SK-N-SH (cell line): ENCODE results near the gene FOXE3. TPM values are rescaled to one million over a fixed set of nuclear protein-coding genes. Genes with fewer than 3 reads are reported as not detected.

Experiments
- CTCF ChIA-PET: fragments of 300-600, 350-600 bp; formaldehyde crosslinking; extraction: SDS; loops from one replicate; lab custom pipeline; 2021; lab: Yijun Ruan, JAX
- POLR2A ChIA-PET: fragments of 350-600 bp; sonication (Branson Sonifier 250); formaldehyde crosslinking; extraction: SDS; loops from one replicate; lab custom pipeline; 2020; ENCODE audit warnings: antibody characterized with exemption, inconsistent platforms; lab: Yijun Ruan, JAX
- DNase-seq: peaks from one replicate; pipeline ENCODE4 v3.0.0; 2012
- H2AFZ ChIP-seq: fragments of 200-600 bp; sonication (generic); 2 replicates; pipeline ENCODE4 v1.8.1; 2016; ENCODE audit warnings: antibody characterized with exemption, mild to moderate bottlenecking, low read depth
- H3F3A ChIP-seq: fragments of 200-600 bp; sonication (generic); replicated peaks from 2 replicates; pipeline ENCODE3; 2016; ENCODE audit warnings: antibody characterized with exemption, mild to moderate bottlenecking; ENCODE audit not compliant: insufficient read depth
- H3K27ac ChIP-seq, 2 experiments: fragments of 200-500 bp in 1 of 2; fragments of 200-600 bp in 1 of 2; sonication (Bioruptor generic) in 1 of 2; sonication (generic), shearing (Covaris generic) in 1 of 2; 2 replicates each; pipeline versions ENCODE4 v1.5.1 to v1.6.1; 2014 to 2016; ENCODE audit warnings: low read depth in 2 of 2, inconsistent platforms in 1 of 2, low read length in 1 of 2, mild to moderate bottlenecking in 1 of 2, mixed read lengths in 1 of 2
- H3K27me3 ChIP-seq: fragments of 200-600 bp; sonication (generic), shearing (Covaris generic); 2 replicates; pipeline ENCODE4 v1.6.1; 2016; ENCODE audit warnings: mixed run types; ENCODE audit not compliant: insufficient read depth
- H3K36me3 ChIP-seq, 2 experiments: fragments of 200-500 bp in 1 of 2; fragments of 200-600 bp in 1 of 2; sonication (Bioruptor generic) in 1 of 2; sonication (generic) in 1 of 2; replicated peaks in 1 of 2; 2 replicates each; pipeline versions ENCODE3 to v1.5.1; 2014 to 2016; ENCODE audit warnings: low read length in 1 of 2, mild to moderate bottlenecking in 1 of 2; ENCODE audit not compliant: insufficient read depth in 2 of 2, control insufficient read depth in 1 of 2
- H3K4me1 ChIP-seq, 2 experiments: fragments of 200-500 bp in 1 of 2; fragments of 200-600 bp in 1 of 2; sonication (Bioruptor generic) in 1 of 2; sonication (generic), shearing (Covaris generic) in 1 of 2; 2 replicates each; pipeline versions ENCODE4 v1.5.1 to v1.6.1; 2014 to 2016; ENCODE audit warnings: low read depth in 1 of 2, low read length in 1 of 2, mixed run types in 1 of 2; ENCODE audit not compliant: insufficient read depth in 2 of 2, control insufficient read depth in 1 of 2
- H3K4me2 ChIP-seq: fragments of 200-600 bp; sonication (generic), shearing (Covaris generic); 2 replicates; pipeline ENCODE4 v1.6.1; 2017; ENCODE audit warnings: mixed run types
- H3K4me3 ChIP-seq, 2 experiments: fragments of 200-500 bp in 1 of 2; fragments of 200-600 bp in 1 of 2; sonication (Bioruptor generic) in 1 of 2; sonication (generic), shearing (Covaris generic) in 1 of 2; 2 replicates each; pipeline versions ENCODE4 v1.5.1 to v1.8.1; 2014 to 2016; ENCODE audit warnings: low read depth in 2 of 2, inconsistent platforms in 1 of 2, low read length in 1 of 2, mild to moderate bottlenecking in 1 of 2, mixed read lengths in 1 of 2, moderate library complexity in 1 of 2
- H3K79me2 ChIP-seq: fragments of 200-600 bp; sonication (generic); 2 replicates; pipeline ENCODE4 v1.8.1; 2017; ENCODE audit warnings: mild to moderate bottlenecking; ENCODE audit not compliant: insufficient read depth
- H3K9ac ChIP-seq: fragments of 200-600 bp; sonication (generic); 2 replicates; pipeline ENCODE4 v1.6.1; 2017; ENCODE audit warnings: mixed run types
- H3K9me2 ChIP-seq: fragments of 200-600 bp; sonication (generic); 2 replicates; pipeline ENCODE4 v1.6.1; 2017; ENCODE audit warnings: mixed run types
- H3K9me3 ChIP-seq: fragments of 200-600 bp; sonication (generic); 2 replicates; pipeline ENCODE4 v1.6.1; 2017; ENCODE audit warnings: mixed run types, mild to moderate bottlenecking, moderate library complexity
- H4K20me1 ChIP-seq: fragments of 200-600 bp; sonication (generic); 2 replicates; pipeline ENCODE4 v1.6.1; 2017; ENCODE audit warnings: mild to moderate bottlenecking, mixed run types; ENCODE audit not compliant: insufficient read depth
- CHD2 ChIP-seq: fragments of 150-350 bp; IDR thresholded peaks from 2 replicates; pipeline ENCODE4 v1.6.1; 2018; ENCODE audit warnings: low read length; ENCODE audit not compliant: partially characterized antibody
- CTCF ChIP-seq: fragments of 200-600 bp; sonication (generic); IDR thresholded peaks from 2 replicates; pipeline ENCODE4 v1.6.1; 2017; ENCODE audit warnings: antibody characterized with exemption, mild to moderate bottlenecking, moderate library complexity
- EP300 ChIP-seq, 2 experiments: IDR thresholded peaks; 2 replicates each; pipeline versions ENCODE4 v1.4.0 to v1.6.1; 2012; ENCODE audit warnings: borderline replicate concordance in 1 of 2, low read depth in 1 of 2, low read length in 1 of 2
- FOXJ3 ChIP-seq: sonication (generic); formaldehyde crosslinking; IDR thresholded peaks from 2 replicates; pipeline ENCODE4 v1.5.1; 2020; ENCODE audit warnings: mild to moderate bottlenecking, missing genetic modification reagents
- FOXM1 ChIP-seq: IDR thresholded peaks from 2 replicates; pipeline ENCODE4 v1.4.0; 2012; ENCODE audit warnings: low read depth, mild to moderate bottlenecking
- GATA2 ChIP-seq: sonication (generic); formaldehyde crosslinking; IDR thresholded peaks from 2 replicates; pipeline ENCODE4 v1.5.0; 2020; ENCODE audit warnings: mild to moderate bottlenecking, missing genetic modification reagents
- IRF3 ChIP-seq: fragments of 150-350 bp; IDR thresholded peaks from 2 replicates; pipeline ENCODE4 v1.6.1; 2016; ENCODE audit warnings: mild to moderate bottlenecking, low read depth, low read length
- NRF1 ChIP-seq: IDR thresholded peaks from 2 replicates; pipeline ENCODE4 v1.6.1; 2012; ENCODE audit warnings: low read depth, mild to moderate bottlenecking, low read length
- PBX3 ChIP-seq: IDR thresholded peaks from 2 replicates; pipeline ENCODE4; 2012
- POLR2AphosphoS5 ChIP-seq: IDR thresholded peaks from 2 replicates; pipeline ENCODE4 v1.6.1; 2012; ENCODE audit warnings: low read depth, low read length
- RAD21 ChIP-seq: IDR thresholded peaks from 2 replicates; pipeline ENCODE4 v1.6.1; 2012; ENCODE audit warnings: mild to moderate bottlenecking, low read length
- RFX5 ChIP-seq: IDR thresholded peaks from 2 replicates; pipeline ENCODE4 v1.6.1; 2012; ENCODE audit warnings: mild to moderate bottlenecking, improper control_type of control experiment, low read length
- RXRA ChIP-seq: IDR thresholded peaks from 2 replicates; pipeline ENCODE4 v1.4.0; 2012; ENCODE audit warnings: low read depth, mild to moderate bottlenecking, borderline replicate concordance
- SIN3A ChIP-seq: IDR thresholded peaks from 2 replicates; pipeline ENCODE4 v1.6.1; 2012; ENCODE audit warnings: low read depth, mild to moderate bottlenecking, low read length, moderate library complexity, borderline replicate concordance
- SMC3 ChIP-seq: IDR thresholded peaks from 2 replicates; pipeline ENCODE4 v1.6.1; 2012; ENCODE audit warnings: low read depth, low read length, improper control_type of control experiment
- TAF1 ChIP-seq: IDR thresholded peaks from 2 replicates; pipeline ENCODE4 v1.6.1; 2012; ENCODE audit warnings: low read depth, mild to moderate bottlenecking, low read length, moderate library complexity, borderline replicate concordance
- TCF12 ChIP-seq: IDR thresholded peaks from 2 replicates; pipeline ENCODE4 v1.4.0; 2012
- TEAD4 ChIP-seq: IDR thresholded peaks from 2 replicates; pipeline ENCODE4 v1.4.0; 2012; ENCODE audit warnings: mild to moderate bottlenecking, borderline replicate concordance; ENCODE audit not compliant: insufficient read depth
- YY1 ChIP-seq: IDR thresholded peaks from 2 replicates; pipeline ENCODE4 v1.4.0; 2012; ENCODE audit warnings: low read depth, mild to moderate bottlenecking
- ZBTB33 ChIP-seq: IDR thresholded peaks from 2 replicates; pipeline ENCODE4 v1.4.0; 2012; ENCODE audit warnings: low read depth, borderline replicate concordance
- WGBS: methylation state at CpG from one replicate; pipeline ENCODE4 v1.1.6; 2017; ENCODE audit warnings: low lambda C conversion rate; 5-methylcytosine and 5-hydroxymethylcytosine counted together
- polyA plus RNA-seq, 3 experiments: library from polyadenylated mRNA; depleted of rRNA; stranded (reverse); fragments of >200 nt; gene quantifications; 2 replicates each; pipeline ENCODE4 v1.2.3, GENCODE V29; 2012

FOXE3 gene
- polyA plus RNA-seq, 1 of the 3 experiments (the other 2 are of a cell fraction): not detected

GRCh38 chr1:47418122-47418521 is 2.0 kb downstream of the FOXE3 start:
- no peak for TF ChIP-seq NRF1
- TF ChIP-seq CTCF: no peak
- TF ChIP-seq CHD2: no peak
- no peak for TF ChIP-seq FOXM1
- no peak for TF ChIP-seq EP300 (IDR thresholded peaks at IDR 0.05; ENCODE audit: borderline replicate concordance in 1 of 2, low read depth in 1 of 2, low read length in 1 of 2)
- TF ChIP-seq TAF1: no peak
- no peak for TF ChIP-seq YY1
- TF ChIP-seq PBX3: no peak
- no peak for TF ChIP-seq TCF12
- TF ChIP-seq RAD21: no peak
- no peak for TF ChIP-seq RFX5
- TF ChIP-seq GATA2 (CRISPR knock-in tag): no peak
- no peak for TF ChIP-seq RXRA
- no peak for TF ChIP-seq SIN3A
- TF ChIP-seq FOXJ3 (CRISPR knock-in tag): no peak
- no peak for TF ChIP-seq IRF3
- no peak for TF ChIP-seq SMC3
- no peak for TF ChIP-seq ZBTB33
- no peak for TF ChIP-seq TEAD4
- no peak for TF ChIP-seq POLR2AphosphoS5
- Histone ChIP-seq H3K4me1 (no peaks in the 10 kb centered on the region; a peak in 1 of 4 replicates), H2AFZ (no peak overlapping the region), H3K36me3 (no peaks in the 10 kb centered on the region), H3K27ac (no peak overlapping the region), H3K9ac (no peak overlapping the region), H3F3A (no peaks in the 10 kb centered on the region), H3K9me3 (no peaks in the 10 kb centered on the region), H3K27me3 (peaks cover 56% of the 10 kb centered on the region), H3K79me2 (no peaks in the 10 kb centered on the region), H4K20me1 (no peaks in the 10 kb centered on the region), H3K9me2 (no peaks in the 10 kb centered on the region), H3K4me3 (no peak overlapping the region), H3K4me2 (no peak overlapping the region)
- WGBS: 60% methylated on average over 2 of the region's 2 CpGs
- ChIA-PET POLR2A (no interaction called here), CTCF (interaction anchor here (1.6 to 28.7 kb wide), 4 partner anchors 16 to 299 kb away, joined by 4 to 1422 read pairs (median 114); partner anchors contain the start of gene FOXD2)
- DNase-seq: no peak
